Lung (tissue), 12 donors: ENCODE measurements around the gene PTPRN2. TPM values are rescaled to one million over a fixed set of nuclear protein-coding genes. Genes with fewer than 3 reads are reported as not detected.

ENCODE experiments used
- ATAC-seq: fragments of 200-7000 bp; cut with Tn5 transposase; one replicate; pipeline ENCODE4 v1.9.1; 2020; ENCODE audit warnings: moderate number of reproducible peaks; ENCODE audit not compliant: insufficient read depth, low FRiP score
- DNase-seq, 3 donors: peaks; one replicate each; pipeline ENCODE4 v3.0.0-alpha.2; 2013 to 2017
- H3K27ac ChIP-seq, 2 donors: one replicate each; pipeline ENCODE4 v1.5.1; 2013; ENCODE audit warnings: mild to moderate bottlenecking in 2 of 2, moderate library complexity in 2 of 2, control low read depth in 1 of 2, inconsistent platforms in 1 of 2, low read depth in 1 of 2, low read length in 1 of 2
- H3K27me3 ChIP-seq, 3 donors: one replicate each; pipeline ENCODE4 v1.5.1; 2013; ENCODE audit warnings: low read length in 2 of 3; ENCODE audit not compliant: control insufficient read depth in 3 of 3, insufficient read depth in 3 of 3
- H3K36me3 ChIP-seq, 4 donors: one replicate each; pipeline ENCODE4 v1.5.1; 2013; ENCODE audit warnings: low read length in 4 of 4, mild to moderate bottlenecking in 1 of 4, moderate library complexity in 1 of 4; ENCODE audit not compliant: control insufficient read depth in 4 of 4, insufficient read depth in 4 of 4
- H3K4me1 ChIP-seq, 5 donors: one replicate each; pipeline ENCODE4 v1.5.1; 2013; ENCODE audit warnings: low read length in 5 of 5, mild to moderate bottlenecking in 2 of 5, moderate library complexity in 1 of 5; ENCODE audit not compliant: control insufficient read depth in 5 of 5, insufficient read depth in 5 of 5
- H3K4me3 ChIP-seq: one replicate; pipeline ENCODE4 v1.5.1; 2013; ENCODE audit warnings: mild to moderate bottlenecking, control low read depth, moderate library complexity
- H3K9ac ChIP-seq, 2 donors: one replicate each; pipeline ENCODE4 v1.5.1; 2013; ENCODE audit warnings: low read length in 2 of 2, control low read depth in 1 of 2; ENCODE audit not compliant: insufficient read depth in 1 of 2
- H3K9me3 ChIP-seq, 4 donors: one replicate each; pipeline ENCODE4 v1.5.1; 2013; ENCODE audit warnings: low read length in 3 of 4, mild to moderate bottlenecking in 1 of 4, moderate library complexity in 1 of 4; ENCODE audit not compliant: control insufficient read depth in 4 of 4, insufficient read depth in 3 of 4
- WGBS, 2 donors: extraction: QIAGEN DNeasy Blood & Tissue Kit; methylation state at CpG; one replicate each; pipeline ENCODE4 v1.1.7; 2013; 5-methylcytosine and 5-hydroxymethylcytosine counted together
- polyA plus RNA-seq, 2 donors: library from polyadenylated mRNA; stranded (reverse); fragments of 200-250 nt; gene quantifications; one replicate each; pipeline ENCODE4 v1.2.1, GENCODE V29; 2013
- total RNA-seq, 2 donors: library from RNA; depleted of rRNA in 1 of 2; stranded (reverse); fragments of >200 nt in 1 of 2; gene quantifications; one replicate each; pipeline ENCODE4 v1.2.1, GENCODE V29; 2014 to 2021
- TF ChIP-seq, protein P1 (sequence below): IDR thresholded peaks from 2 replicates; pipeline ENCODE4 v1.5.1; 2012; ENCODE audit warnings: mild to moderate bottlenecking; ENCODE audit errors: control extremely low read depth, extremely low read depth
- donor health status: control.
- donor health status: control.
- donor health status: Bipolar disorder and iron deficiency.
- donor health status: healthy.
- donor health status: DM: yes; HTN: yes; CAD: no.

The PTPRN2 gene
- total and polyA plus RNA-seq, 4 donors, result 2.1 to 7.4 (median 4.4) TPM

DNA sequence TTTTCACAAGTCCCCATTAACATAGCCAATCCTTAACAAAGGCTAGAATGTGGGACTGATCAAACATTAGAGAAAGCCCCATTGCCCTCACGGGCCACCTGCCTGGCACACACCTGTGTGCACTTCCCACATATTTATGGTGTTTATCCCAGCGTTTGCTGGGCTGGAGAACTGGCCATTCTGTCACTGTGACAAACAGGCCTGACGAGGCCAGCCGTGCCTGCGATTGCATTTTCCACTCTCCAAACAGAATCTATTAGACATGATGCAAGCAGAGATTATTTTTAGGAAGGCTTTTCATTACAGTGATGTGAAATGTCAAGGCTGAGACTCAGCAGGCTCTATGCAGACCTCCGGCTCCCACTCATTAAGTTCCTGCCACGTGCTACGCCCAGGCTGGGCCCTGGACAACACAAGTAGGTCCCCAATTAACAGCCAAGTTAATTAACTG lies 20.4 kb downstream of the PTPRN2 start:
- 70 to 71% methylated on average over 8 of the region's 8 CpGs for WGBS, 2 donors
- H3K36me3 ChIP-seq, result no peaks in the 10 kb centered on the region
- ATAC-seq (no peak), DNase-seq (no peak)
- H3K27me3 ChIP-seq, result peaks cover 5 to 18% (median 7%) of the 10 kb centered on the region in 3 donors
- H3K9me3 ChIP-seq, result peaks cover 0 to 4% (median 0%) of the 10 kb centered on the region in 4 donors
- no peak overlapping the region for H3K27ac ChIP-seq
- H3K9ac ChIP-seq, result no peak overlapping the region
- TF ChIP-seq, protein P1, sequence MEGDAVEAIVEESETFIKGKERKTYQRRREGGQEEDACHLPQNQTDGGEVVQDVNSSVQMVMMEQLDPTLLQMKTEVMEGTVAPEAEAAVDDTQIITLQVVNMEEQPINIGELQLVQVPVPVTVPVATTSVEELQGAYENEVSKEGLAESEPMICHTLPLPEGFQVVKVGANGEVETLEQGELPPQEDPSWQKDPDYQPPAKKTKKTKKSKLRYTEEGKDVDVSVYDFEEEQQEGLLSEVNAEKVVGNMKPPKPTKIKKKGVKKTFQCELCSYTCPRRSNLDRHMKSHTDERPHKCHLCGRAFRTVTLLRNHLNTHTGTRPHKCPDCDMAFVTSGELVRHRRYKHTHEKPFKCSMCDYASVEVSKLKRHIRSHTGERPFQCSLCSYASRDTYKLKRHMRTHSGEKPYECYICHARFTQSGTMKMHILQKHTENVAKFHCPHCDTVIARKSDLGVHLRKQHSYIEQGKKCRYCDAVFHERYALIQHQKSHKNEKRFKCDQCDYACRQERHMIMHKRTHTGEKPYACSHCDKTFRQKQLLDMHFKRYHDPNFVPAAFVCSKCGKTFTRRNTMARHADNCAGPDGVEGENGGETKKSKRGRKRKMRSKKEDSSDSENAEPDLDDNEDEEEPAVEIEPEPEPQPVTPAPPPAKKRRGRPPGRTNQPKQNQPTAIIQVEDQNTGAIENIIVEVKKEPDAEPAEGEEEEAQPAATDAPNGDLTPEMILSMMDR, result no peak
- peaks cover 0 to 2% (median 0%) of the 10 kb centered on the region in 5 donors for H3K4me1 ChIP-seq
- no peak overlapping the region for H3K4me3 ChIP-seq

DNA sequence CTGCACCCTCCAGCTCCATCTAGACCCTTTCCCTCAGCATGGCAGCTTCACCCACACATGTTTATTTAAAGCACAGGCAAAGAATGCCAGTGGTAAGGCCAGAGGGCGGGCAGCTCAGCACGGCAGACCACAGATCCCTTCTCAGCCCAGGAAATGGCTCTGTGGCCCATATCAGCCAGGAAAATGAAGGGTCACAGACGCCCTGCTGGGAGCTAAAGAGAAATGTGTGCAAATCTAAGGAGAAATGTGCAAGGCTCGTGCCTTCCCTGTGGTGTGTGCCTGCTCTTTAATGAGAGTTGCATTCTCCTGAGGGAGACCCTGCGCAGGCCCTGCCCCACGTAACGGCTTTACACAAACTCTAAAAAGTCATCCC lies 23.0 kb downstream of the PTPRN2 start:
- TF ChIP-seq, protein P1, result no peak
- no peak overlapping the region for H3K9ac ChIP-seq
- peaks cover 0 to 13% (median 5%) of the 10 kb centered on the region in 3 donors for H3K27me3 ChIP-seq
- H3K9me3 ChIP-seq, result peaks cover 0 to 6% (median 0%) of the 10 kb centered on the region in 4 donors
- ATAC-seq (no peak), DNase-seq (no peak)
- no peak overlapping the region for H3K27ac ChIP-seq
- 74 to 79% methylated on average over 7 of the region's 7 CpGs for WGBS, 2 donors
- H3K36me3 ChIP-seq, result no peaks in the 10 kb centered on the region
- no peak overlapping the region for H3K4me3 ChIP-seq
- H3K4me1 ChIP-seq, result no peaks in the 10 kb centered on the region

DNA sequence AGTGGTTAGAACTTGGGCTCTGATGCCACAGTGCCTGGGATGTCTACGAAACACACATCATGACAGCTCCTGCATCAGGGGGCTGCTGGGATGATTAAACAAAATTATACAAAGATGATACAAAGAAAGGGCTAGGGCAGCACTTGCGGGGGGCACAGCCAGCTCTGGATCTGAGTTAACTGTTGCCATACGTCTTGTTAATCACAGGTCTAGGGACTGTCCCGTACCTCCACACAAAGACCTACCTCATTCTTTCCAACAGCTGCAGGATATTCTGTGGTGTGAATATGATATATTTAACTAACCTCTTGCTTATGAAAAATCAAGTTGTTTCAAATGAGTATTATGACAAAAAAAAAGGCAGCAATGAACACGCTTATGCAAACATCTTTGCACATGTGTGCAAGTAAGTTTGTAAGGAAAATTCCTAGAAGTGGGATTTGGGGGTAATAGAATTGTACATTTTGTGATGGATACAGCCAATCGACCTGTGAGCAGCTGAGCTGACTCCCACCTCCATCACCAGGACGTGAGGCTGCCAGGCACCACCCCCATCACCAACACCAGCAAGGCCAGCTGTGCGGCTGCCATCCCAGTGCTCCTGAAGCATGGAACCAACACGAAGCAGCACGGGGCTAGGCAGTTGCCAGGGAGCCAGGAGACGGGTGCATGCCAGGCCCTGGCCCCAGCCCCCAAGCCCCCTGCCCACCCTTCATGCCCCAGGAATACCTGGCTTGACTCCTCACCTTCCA lies 23.5 kb downstream of the PTPRN2 start:
- Histone ChIP-seq H3K36me3 (no peaks in the 10 kb centered on the region), H3K9me3 (peaks cover 0 to 2% (median 0%) of the 10 kb centered on the region in 4 donors), H3K27ac (no peak overlapping the region), H3K4me3 (no peak overlapping the region), H3K27me3 (peaks cover 0 to 9% (median 3%) of the 10 kb centered on the region in 3 donors), H3K4me1 (no peaks in the 10 kb centered on the region), H3K9ac (no peak overlapping the region)
- WGBS, 2 donors, result 73 to 82% methylated on average over 11 of the region's 11 CpGs
- ATAC-seq (no peak), DNase-seq (no peak)
- TF ChIP-seq, protein P1, result no peak
